ENCODE data around the gene AVPR2.

- no peak for TF ChIP-seq POLR2AphosphoS5 (IDR thresholded peaks at IDR 0.05; ENCODE audit: low read depth, low read length)
- no peak for TF ChIP-seq TAF1 (IDR thresholded peaks at IDR 0.05; ENCODE audit: borderline replicate concordance, insufficient read depth, low read length)
- TF ChIP-seq REST (IDR thresholded peaks at IDR 0.05; ENCODE audit: insufficient read depth in 1 of 2, low read depth in 2 of 2, low read length in 2 of 2), result no peak
- TF ChIP-seq FOXP2 (optimal IDR thresholded peaks at IDR 0.05; ENCODE audit: borderline replicate concordance, extremely low read depth, extremely low read length, insufficient read depth), result no peak
- no peak for TF ChIP-seq SIN3A (IDR thresholded peaks at IDR 0.05; ENCODE audit: borderline replicate concordance, insufficient read depth, low read length)
Observed at GRCh38 chrX:153917869-153918268, 13.4 kb downstream of the AVPR2 start.
